Colonic mucosa (tissue), 4 donors: ENCODE results near the gene ITGB3BP. TPM values are rescaled to one million over a fixed set of nuclear protein-coding genes. Genes with fewer than 3 reads are reported as not detected.

ENCODE experiments used
- DNase-seq: peaks from one replicate; pipeline ENCODE4 v3.0.0-alpha.2; 2020
- H3K27ac ChIP-seq: fragments of 200-600 bp; one replicate; pipeline ENCODE4 v1.8.0; 2021
- H3K27me3 ChIP-seq: fragments of 200-600 bp; one replicate; pipeline ENCODE4 v1.8.0; 2021
- H3K36me3 ChIP-seq: fragments of 200-600 bp; one replicate; pipeline ENCODE4 v1.8.0; 2021
- H3K4me1 ChIP-seq: fragments of 200-600 bp; one replicate; pipeline ENCODE4 v1.8.0; 2021; ENCODE audit warnings: mild to moderate bottlenecking
- H3K4me3 ChIP-seq: fragments of 200-600 bp; one replicate; pipeline ENCODE4 v1.8.0; 2021
- H3K9ac ChIP-seq, 2 donors: one replicate each; pipeline ENCODE4 v1.7.0; 2013; ENCODE audit warnings: control low read depth in 2 of 2, low read depth in 2 of 2, low read length in 2 of 2
- H3K9me3 ChIP-seq: fragments of 200-600 bp; one replicate; pipeline ENCODE4 v1.8.0; 2021
- CTCF ChIP-seq: fragments of 200-600 bp; IDR thresholded peaks from one replicate; pipeline ENCODE4 v1.8.0; 2022; ENCODE audit warnings: antibody characterized with exemption, mild to moderate bottlenecking
- intact Hi-C: fragments of 100-400 bp; cut with DNase I; formaldehyde crosslinking; loops from one replicate; pipeline ENCODE4 v1.14.1; 2022
- total RNA-seq, 2 donors: library from RNA; stranded (reverse); fragmentation: NEBNext Ultra II Directional in 1 of 2; extraction: Animal tissue kit (Norgen Biotek cat#: 25700) in 1 of 2; gene quantifications; one replicate each; pipeline ENCODE4 v1.2.1, GENCODE V29; 2021
- donor health status: healthy.
- donor health status: DM: no; HTN: no; CAD: no.
- donor health status: DM: no; HTN: no; CAD: no.

Gene ITGB3BP
- total RNA-seq, 2 donors from 2014 or later: 14.5 to 19.7 TPM

- Histone ChIP-seq H3K4me1 (no peaks in the 10 kb centered on the region), H3K36me3 (no peaks in the 10 kb centered on the region), H3K27me3 (no peaks in the 10 kb centered on the region), H3K27ac (no peak overlapping the region), H3K9me3 (no peaks in the 10 kb centered on the region), H3K4me3 (no peak overlapping the region), H3K9ac (no peak overlapping the region)
- intact Hi-C loops: no loop called here
- TF ChIP-seq CTCF: no peak
- no peak for DNase-seq
Observed at GRCh38 chr1:63466181-63466580, 56.8 kb downstream of the ITGB3BP start.

GRCh38 chr1:63463248-63463647 lies 59.8 kb downstream of the ITGB3BP start:
- no peak overlapping the region for H3K4me3 ChIP-seq
- H3K4me1 ChIP-seq: no peaks in the 10 kb centered on the region
- H3K36me3 ChIP-seq: no peaks in the 10 kb centered on the region
- no peak for TF ChIP-seq CTCF
- H3K27me3 ChIP-seq: no peaks in the 10 kb centered on the region
- H3K27ac ChIP-seq: no peak overlapping the region
- no peaks in the 10 kb centered on the region for H3K9me3 ChIP-seq
- no peak overlapping the region for H3K9ac ChIP-seq
- no peak for DNase-seq
- intact Hi-C loops: no loop called here

- intact Hi-C loops: no loop called here
- H3K4me3 ChIP-seq: no peak overlapping the region
- no peaks in the 10 kb centered on the region for H3K36me3 ChIP-seq
- no peaks in the 10 kb centered on the region for H3K9me3 ChIP-seq
- DNase-seq: no peak
- H3K27me3 ChIP-seq: no peaks in the 10 kb centered on the region
- no peak overlapping the region for H3K9ac ChIP-seq
- no peak for TF ChIP-seq CTCF
- H3K27ac ChIP-seq: no peak overlapping the region
- H3K4me1 ChIP-seq: no peaks in the 10 kb centered on the region
Observed at GRCh38 chr1:63461661-63462230, 61.3 kb downstream of the ITGB3BP start.

GRCh38 chr1:63458750-63459149 lies 64.3 kb downstream of the ITGB3BP start:
- Histone ChIP-seq H3K4me3 (no peak overlapping the region), H3K4me1 (no peaks in the 10 kb centered on the region), H3K36me3 (no peaks in the 10 kb centered on the region), H3K27me3 (no peaks in the 10 kb centered on the region), H3K27ac (no peak overlapping the region), H3K9ac (no peak overlapping the region), H3K9me3 (no peaks in the 10 kb centered on the region)
- no peak for DNase-seq
- intact Hi-C loops: no loop called here
- no peak for TF ChIP-seq CTCF

GRCh38 chr1:63454269-63454668 lies 68.8 kb downstream of the ITGB3BP start:
- Histone ChIP-seq H3K27me3 (no peaks in the 10 kb centered on the region), H3K9me3 (no peaks in the 10 kb centered on the region), H3K9ac (no peak overlapping the region), H3K4me3 (no peak overlapping the region), H3K4me1 (no peaks in the 10 kb centered on the region), H3K27ac (no peak overlapping the region), H3K36me3 (no peaks in the 10 kb centered on the region)
- DNase-seq: no peak
- intact Hi-C loops: no loop called here
- TF ChIP-seq CTCF: no peak
